Ishikawa (cell line): Measurements from ENCODE around the gene USP47.
A peak's percentile ranks its signal among the peaks of the same experiment; 100 is the strongest.

Experiments used
- CEBPB ChIP-seq: IDR thresholded peaks from 2 replicates; pipeline ENCODE4 v1.6.1; 2012
- CREB1 ChIP-seq: IDR thresholded peaks from 2 replicates; pipeline ENCODE4 v1.6.1; 2012; ENCODE audit warnings: low read depth
- EGR1 ChIP-seq: IDR thresholded peaks from 2 replicates; pipeline ENCODE4 v1.6.1; 2012
- EP300 ChIP-seq: IDR thresholded peaks from 2 replicates; pipeline ENCODE4 v1.6.1; 2012; ENCODE audit warnings: borderline replicate concordance
- FOXM1 ChIP-seq: IDR thresholded peaks from 2 replicates; pipeline ENCODE4 v1.6.1; 2012; ENCODE audit warnings: low read depth, borderline replicate concordance
- MAX ChIP-seq: IDR thresholded peaks from 2 replicates; pipeline ENCODE4 v1.6.1; 2012
- NFIC ChIP-seq: IDR thresholded peaks from 2 replicates; pipeline ENCODE4 v1.6.1; 2012
- RAD21 ChIP-seq: IDR thresholded peaks from 2 replicates; pipeline ENCODE4 v1.6.1; 2012; ENCODE audit warnings: low read depth
- REST ChIP-seq: IDR thresholded peaks from 2 replicates; pipeline ENCODE4 v1.6.1; 2012; ENCODE audit warnings: low read depth, mild to moderate bottlenecking
- TAF1 ChIP-seq: IDR thresholded peaks from 2 replicates; pipeline ENCODE4 v1.6.1; 2012; ENCODE audit warnings: low read depth, mild to moderate bottlenecking
- TCF12 ChIP-seq: IDR thresholded peaks from 2 replicates; pipeline ENCODE4 v1.6.1; 2012; ENCODE audit warnings: low read depth
- TEAD4 ChIP-seq: IDR thresholded peaks from 2 replicates; pipeline ENCODE4 v1.6.1; 2012
- USF1 ChIP-seq: IDR thresholded peaks from 2 replicates; pipeline ENCODE4 v1.6.1; 2012
- YY1 ChIP-seq: IDR thresholded peaks from 2 replicates; pipeline ENCODE4 v1.6.1; 2012; ENCODE audit warnings: low read depth
- ZBTB7A ChIP-seq: IDR thresholded peaks from 2 replicates; pipeline ENCODE4 v1.6.1; 2012; ENCODE audit warnings: low read depth

Gene USP47

GRCh38 chr11:11913395-11913794, 71.6 kb downstream of the USP47 start:
- TF ChIP-seq CREB1 (no peak), ZBTB7A (no peak), RAD21 (no peak), NFIC (no peak)

DNA sequence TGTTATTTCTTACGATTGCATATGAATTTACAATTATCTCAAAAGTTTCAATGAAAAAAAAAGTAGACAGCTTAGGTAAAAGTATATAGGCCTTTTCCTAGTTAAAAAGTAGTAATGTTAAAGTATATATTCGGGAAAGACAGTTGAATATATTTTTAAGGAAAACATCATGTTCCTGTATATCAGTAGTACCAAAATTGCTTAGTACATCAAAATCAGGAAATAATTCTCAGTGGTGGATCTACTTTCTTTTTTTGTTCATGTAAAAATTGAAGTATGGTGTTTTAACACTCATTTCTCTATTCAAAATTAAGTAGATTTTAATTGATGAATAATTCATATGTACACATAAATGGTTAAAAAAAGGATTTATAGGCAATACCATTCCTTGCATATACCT, 73.9 kb downstream of the USP47 start:
- TF ChIP-seq ZBTB7A (no peak), YY1 (no peak), EGR1 (no peak), TAF1 (no peak), EP300 (no peak), FOXM1 (no peak), RAD21 (no peak), TCF12 (no peak), CREB1 (no peak), USF1 (no peak), CEBPB (no peak), TEAD4 (no peak), MAX (no peak), NFIC (no peak), REST (no peak)

DNA sequence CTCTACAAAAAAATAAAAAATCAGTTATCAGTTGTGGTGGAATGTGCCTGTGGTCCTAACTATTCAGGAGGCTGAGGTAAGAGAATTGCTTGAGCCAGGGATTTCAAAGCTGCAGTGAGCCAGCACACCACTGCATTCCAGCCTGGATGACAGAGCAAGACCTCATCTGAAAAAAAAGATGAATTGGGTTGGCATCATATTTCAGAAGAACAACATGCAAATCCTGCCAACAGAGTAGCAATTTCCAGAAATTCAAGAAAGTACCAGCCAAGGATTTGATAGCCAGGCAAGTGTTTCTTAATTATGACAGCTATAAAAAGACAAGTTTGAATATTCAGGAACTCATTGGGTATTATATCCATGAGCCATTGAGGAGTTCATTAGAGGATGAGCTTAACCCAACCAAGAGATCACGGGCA, 75.2 kb downstream of the USP47 start:
- TF ChIP-seq TEAD4 (peak; percentile 61), ZBTB7A (no peak)

GRCh38 chr11:11923828-11924227, 82.1 kb downstream of the USP47 start:
- TF ChIP-seq REST: no peak
- no peak for TF ChIP-seq TCF12
- no peak for TF ChIP-seq CREB1
- no peak for TF ChIP-seq FOXM1
- no peak for TF ChIP-seq YY1
- no peak for TF ChIP-seq RAD21
- TF ChIP-seq NFIC: no peak
- no peak for TF ChIP-seq CEBPB
- no peak for TF ChIP-seq TEAD4
- no peak for TF ChIP-seq EP300
- TF ChIP-seq ZBTB7A: no peak
- no peak for TF ChIP-seq MAX
- no peak for TF ChIP-seq EGR1
- no peak for TF ChIP-seq USF1
- no peak for TF ChIP-seq TAF1

- TF ChIP-seq EGR1 (no peak), CREB1 (no peak), ZBTB7A (no peak), REST (no peak), USF1 (no peak), YY1 (no peak), EP300 (no peak), FOXM1 (no peak), CEBPB (no peak)
These were observed 88.1 kb downstream of the USP47 start for GRCh38 chr11:11929920-11930319.
